HS-5 (cell line): ENCODE measurements around the gene STPG2.
A peak's percentile ranks its signal among the peaks of the same experiment; 100 is the strongest.

ENCODE experiments used
- DNase-seq: peaks from one replicate; pipeline ENCODE4 v3.0.0-alpha.2; 2012; ENCODE audit warnings: low read depth

The STPG2 gene

DNA sequence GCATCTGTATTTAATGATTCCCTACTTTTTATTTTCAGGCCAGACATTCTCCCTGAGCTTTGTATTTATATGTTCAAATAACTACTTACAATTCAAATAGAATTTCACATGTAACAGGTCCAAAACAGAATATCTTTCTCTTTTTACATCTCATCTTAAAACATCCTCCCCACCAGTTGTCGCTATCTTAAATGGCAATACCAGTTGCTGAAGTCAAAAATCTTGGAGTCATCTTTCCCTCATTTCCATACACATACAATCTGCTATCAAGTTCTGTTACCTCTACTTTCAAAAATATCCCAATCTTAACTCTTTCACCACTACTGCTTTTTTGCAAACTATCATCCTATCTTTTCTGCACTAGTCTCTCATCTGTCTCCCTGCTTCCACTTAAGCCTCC is 330.5 kb downstream of the STPG2 start:
- DNase-seq: no peak

- DNase-seq: no peak
These were observed 356.9 kb downstream of the STPG2 start for GRCh38 chr4:97786306-97786920.

GRCh38 chr4:97778174-97778573 is 365.1 kb downstream of the STPG2 start:
- DNase-seq: no peak

GRCh38 chr4:97774347-97774989 is 368.8 kb downstream of the STPG2 start:
- DNase-seq: no peak

DNA sequence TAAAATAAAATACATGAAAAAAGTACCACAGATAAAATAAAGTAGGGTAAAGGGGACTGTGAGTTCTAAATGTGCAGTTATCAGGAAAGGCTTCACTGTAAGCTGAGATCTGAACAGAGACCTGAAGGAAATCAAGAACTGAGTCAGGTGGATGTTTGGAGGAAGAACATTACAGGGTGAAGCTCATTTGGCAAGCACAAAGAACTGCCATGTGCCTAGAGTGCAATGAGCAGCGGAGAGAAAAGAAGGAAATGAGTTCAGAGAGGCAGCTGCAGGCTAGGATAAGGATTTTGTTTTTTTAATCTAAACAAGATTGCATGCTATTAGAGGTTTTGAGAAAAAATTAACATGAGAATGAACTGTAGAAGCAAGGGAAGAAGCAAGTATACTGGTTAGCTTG is 373.1 kb downstream of the STPG2 start:
- DNase-seq: no peak

- no peak for DNase-seq
These were observed 381.2 kb downstream of the STPG2 start for GRCh38 chr4:97762115-97762512.

- no peak for DNase-seq
These were observed 381.7 kb downstream of the STPG2 start for GRCh38 chr4:97761445-97762114.

DNA sequence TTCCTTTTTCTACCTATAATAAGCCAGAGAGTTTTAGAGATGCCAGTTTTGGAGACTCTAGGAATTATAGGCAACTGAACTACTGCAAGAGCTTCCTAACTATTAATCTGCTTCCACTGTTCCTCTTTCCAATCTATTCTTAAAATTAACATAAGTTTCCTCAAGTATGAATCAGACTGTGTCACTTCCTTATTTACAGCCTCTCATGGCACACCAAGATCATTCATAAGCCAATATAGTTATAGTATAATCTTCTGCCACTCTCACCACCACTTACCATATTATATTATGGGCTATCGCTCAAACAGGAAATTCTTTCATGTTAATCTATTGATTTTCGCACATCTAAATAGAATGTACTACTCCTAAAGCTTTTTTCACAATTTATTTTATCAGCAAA is 383.5 kb downstream of the STPG2 start:
- DNase-seq: no peak

DNA sequence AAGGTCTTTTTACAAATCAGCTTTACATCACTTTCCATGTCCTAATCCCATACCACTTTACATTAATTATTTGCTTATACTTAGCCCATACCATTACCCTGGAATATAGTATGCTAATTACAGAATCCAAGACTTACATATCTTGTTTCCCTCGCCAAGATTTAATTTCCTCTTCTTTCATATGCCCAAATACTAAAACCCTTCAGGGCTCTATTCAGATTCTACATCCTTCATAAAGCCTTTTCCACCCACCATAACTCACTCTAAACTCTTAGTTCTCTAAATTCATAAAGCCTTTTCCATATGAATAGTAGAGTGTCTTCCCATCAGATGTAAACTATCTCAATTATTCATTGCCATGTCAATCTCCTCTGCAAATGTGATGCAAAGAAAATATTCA is 390.7 kb downstream of the STPG2 start:
- no peak for DNase-seq

DNA sequence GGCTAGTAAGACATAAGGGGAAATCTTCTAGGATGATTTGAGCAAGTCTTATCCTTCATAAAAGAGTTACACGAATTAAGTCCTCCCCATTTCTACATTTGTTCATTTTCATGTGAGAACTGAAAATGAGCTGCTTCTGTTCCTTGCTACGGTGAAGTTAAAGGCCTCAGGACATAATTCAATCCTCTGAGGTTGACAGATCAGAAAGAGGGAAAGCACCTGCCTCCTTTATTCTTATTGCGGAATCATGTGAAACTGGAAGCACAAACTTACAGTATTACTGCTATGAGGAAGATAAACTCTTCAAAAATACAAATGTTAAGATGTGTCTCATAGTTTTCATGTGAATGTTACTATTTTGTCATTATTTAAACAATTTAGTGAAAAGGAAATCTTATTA is 395.3 kb downstream of the STPG2 start:
- DNase-seq: no peak

DNA sequence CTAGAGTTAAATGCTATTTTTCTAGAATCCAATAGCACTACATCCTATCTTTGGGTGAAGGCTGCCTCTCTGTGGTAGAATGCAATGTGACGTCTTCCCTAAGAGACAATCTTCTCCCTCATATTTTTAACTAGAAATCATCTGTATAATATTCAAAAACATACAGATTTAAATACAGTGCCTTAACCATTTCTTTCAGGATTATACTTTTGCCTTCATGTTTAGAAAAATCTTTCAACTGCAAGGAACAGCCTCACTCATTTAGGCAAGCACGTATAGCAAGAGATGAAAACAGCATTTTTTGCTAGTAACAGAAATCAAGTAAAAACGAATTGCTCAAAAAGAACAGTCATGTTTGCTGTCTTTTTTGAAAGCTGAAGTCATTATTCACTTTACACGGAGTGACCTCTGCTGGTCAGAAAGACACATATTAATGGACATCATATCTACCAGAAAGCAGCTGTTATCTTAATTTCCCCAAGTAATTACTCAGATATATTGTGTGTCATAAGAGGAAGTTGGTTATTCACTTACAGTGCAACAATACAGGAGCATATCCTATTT is 422.3 kb downstream of the STPG2 start:
- DNase-seq: peak; percentile 32

GRCh38 chr4:97691111-97691605 is 452.1 kb downstream of the STPG2 start:
- DNase-seq: no peak

- DNase-seq: no peak
These were observed 472.5 kb downstream of the STPG2 start for GRCh38 chr4:97670703-97671269.

DNA sequence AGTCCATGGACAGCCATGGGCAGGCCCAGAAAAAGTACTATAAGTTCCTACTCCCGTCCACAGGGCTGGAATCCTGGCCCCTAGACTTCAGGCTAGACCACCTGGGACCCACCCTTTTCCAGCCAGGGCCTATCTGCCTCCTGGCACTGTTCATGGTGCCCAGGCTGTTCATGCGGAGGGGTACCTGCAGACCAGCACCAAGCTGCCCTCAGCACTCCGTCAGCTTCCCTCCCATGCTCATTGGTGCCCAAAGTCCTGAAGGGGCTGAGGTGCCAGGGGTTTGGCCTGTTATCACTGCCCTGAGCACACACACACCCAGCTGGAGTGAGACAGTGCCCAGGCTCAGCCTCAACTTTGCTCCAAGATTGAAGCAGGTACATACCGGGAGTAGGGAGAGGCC is 477.7 kb downstream of the STPG2 start:
- DNase-seq: no peak

DNA sequence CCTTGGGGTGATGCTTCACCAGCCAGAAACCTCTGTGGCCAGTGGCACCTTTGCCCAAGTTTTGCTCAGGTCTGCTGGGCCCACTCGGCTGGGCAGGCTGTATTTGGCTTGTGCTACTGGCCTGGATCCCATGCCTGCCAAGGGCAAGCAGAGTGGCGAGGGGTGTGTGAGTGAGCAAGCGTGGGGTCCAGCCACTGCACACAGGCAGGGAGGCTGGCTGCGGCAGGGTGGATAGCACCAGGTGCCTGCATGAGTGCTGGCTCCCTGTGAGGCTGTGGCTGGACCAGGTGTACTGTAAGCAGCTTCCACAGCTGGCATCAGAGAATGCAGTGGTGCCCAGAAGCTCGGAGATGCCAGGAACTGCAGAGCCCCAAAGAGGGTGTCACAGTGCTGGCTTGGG is 478.5 kb downstream of the STPG2 start:
- no peak for DNase-seq

- DNase-seq: no peak
These were observed 481.1 kb downstream of the STPG2 start for GRCh38 chr4:97662133-97662532.

DNA sequence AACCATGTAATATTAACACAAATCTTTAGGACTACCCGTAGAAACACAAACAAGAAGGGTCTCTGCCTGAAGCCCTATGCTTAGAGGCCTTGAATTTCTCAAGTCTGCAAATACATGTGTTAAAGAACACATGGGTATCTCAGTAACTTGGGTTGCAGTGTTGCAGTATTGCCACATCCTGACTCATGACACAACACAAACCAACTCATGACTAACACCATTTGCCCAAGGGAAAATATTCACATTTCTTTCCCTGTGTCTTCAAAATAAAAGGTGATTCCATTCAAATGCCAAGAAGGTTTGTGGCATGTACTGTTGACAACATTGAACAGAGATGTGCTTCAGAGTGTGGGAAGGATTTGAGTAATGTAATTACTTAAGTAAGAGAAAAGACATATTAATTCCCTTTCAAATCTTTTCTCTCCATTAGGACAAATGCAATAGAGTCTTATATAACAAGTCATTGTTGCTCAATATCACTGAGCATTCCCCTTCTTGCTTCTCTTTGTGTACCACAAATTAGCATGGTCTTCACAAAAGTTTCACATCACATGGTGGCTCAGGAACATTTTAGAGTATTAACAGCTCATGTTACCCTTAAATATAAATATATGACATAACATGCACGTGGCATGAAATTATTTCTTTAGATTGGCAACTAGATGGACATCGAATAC is 487.1 kb downstream of the STPG2 start:
- peak; percentile 80 for DNase-seq

DNA sequence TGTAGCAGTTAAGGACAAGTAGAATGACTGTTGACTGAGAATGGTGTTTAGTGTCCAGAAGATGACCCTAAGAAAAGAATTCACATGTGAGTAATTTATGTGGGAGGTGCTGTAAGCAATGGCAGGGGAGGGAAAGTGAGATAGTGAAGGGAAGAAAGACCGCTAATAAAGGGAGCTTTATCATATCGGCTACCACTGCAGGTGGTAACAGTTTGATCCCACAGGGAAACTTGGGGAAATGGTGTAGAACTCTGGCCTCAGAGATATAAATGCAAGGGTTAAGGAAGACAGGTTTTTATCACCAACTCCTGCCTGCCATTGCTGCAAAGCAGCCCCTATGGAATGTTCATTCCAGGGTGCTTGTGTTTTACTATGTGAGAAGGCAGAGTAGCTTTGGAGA is 489.6 kb downstream of the STPG2 start:
- no peak for DNase-seq

GRCh38 chr4:97646997-97647396 is 496.3 kb downstream of the STPG2 start:
- no peak for DNase-seq

DNA sequence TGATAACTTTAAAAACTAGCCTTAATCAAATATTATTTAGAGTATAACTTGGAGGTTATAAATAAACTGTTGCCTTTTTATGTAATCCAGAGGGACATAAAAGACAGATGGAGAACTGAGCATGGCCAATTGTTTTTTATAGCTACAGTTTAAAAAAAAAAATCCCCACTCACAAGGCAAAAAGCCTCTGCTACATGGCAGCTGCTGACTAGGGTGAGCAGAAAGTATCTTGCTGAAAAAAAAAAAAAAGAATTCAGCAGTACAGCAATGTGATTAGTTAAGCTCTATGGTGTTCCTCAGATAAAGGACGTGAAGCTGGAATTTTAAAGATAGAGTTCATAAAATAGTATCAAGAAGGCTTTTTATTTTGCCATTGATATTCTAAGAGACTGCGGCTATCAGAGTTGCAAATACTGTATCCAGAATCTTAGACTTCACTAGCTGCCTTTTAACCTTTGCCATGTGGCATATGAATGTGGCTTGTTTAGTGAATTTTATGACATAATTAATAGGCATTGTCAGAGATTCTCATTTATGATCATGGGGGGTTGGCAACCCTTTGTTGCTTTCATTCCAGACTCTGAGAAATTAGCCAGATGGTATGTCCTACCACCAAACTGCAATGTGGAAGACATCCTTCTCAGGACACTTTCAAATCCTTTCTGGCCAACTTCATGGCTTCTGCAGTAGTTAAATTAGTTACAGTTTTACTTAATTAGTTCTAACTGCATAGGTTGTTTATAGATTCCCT is 498.0 kb downstream of the STPG2 start:
- DNase-seq: no peak

- no peak for DNase-seq
These were observed 500.1 kb downstream of the STPG2 start for GRCh38 chr4:97643179-97643578.
